HEK293T (cell line): ENCODE results near the gene SLITRK4.

ENCODE experiments used
- BHLHE40 ChIP-seq: fragments of 450-650 bp; IDR thresholded peaks from 2 replicates; pipeline ENCODE4 v1.6.1; 2016; ENCODE audit warnings: mild to moderate bottlenecking, moderate library complexity, borderline replicate concordance
- FOXM1 ChIP-seq: fragments of 450-650 bp; IDR thresholded peaks from 2 replicates; pipeline ENCODE4 v1.6.1; 2017; ENCODE audit warnings: mild to moderate bottlenecking, borderline replicate concordance
- HDGF ChIP-seq: fragments of 450-650 bp; IDR thresholded peaks from 2 replicates; pipeline ENCODE4 v1.6.1; 2017; ENCODE audit warnings: antibody characterized with exemption, borderline replicate concordance

GRCh38 chrX:143636831-143637230 lies 930 bp upstream of the SLITRK4 start:
- no peak for TF ChIP-seq FOXM1
- TF ChIP-seq HDGF: no peak
- TF ChIP-seq BHLHE40: no peak
